ENCODE results near the gene ADK.

- TF ChIP-seq CTCF (IDR thresholded peaks at IDR 0.05) (no peak), POLR2A (IDR thresholded peaks at IDR 0.05) (no peak)
These were observed 323.1 kb downstream of the ADK start for GRCh38 chr10:74474022-74474713.

All from thyroid gland (tissue), 4 donors.